ENCODE results near the gene ABTB2.

DNA sequence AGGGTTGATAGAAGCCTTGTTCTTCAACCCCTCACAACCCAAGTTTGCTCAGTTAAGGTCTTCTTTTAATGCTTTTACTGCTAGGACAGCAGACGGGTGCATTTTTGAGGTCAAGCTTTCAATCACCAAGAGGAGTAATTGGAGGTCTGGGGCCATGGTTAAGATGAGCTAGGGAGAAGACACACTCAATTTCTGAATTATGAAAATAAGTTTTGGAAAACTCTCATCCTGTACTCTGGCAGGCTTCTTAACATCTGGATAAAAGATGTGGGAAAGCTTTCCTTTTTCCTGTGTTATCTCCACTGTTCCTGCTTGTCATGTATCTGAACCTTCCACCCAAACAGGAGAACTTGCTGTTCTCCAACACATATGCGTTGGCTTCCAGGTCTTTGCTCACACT lies 9.7 kb downstream of the ABTB2 start:
- TF ChIP-seq, protein P1, sequence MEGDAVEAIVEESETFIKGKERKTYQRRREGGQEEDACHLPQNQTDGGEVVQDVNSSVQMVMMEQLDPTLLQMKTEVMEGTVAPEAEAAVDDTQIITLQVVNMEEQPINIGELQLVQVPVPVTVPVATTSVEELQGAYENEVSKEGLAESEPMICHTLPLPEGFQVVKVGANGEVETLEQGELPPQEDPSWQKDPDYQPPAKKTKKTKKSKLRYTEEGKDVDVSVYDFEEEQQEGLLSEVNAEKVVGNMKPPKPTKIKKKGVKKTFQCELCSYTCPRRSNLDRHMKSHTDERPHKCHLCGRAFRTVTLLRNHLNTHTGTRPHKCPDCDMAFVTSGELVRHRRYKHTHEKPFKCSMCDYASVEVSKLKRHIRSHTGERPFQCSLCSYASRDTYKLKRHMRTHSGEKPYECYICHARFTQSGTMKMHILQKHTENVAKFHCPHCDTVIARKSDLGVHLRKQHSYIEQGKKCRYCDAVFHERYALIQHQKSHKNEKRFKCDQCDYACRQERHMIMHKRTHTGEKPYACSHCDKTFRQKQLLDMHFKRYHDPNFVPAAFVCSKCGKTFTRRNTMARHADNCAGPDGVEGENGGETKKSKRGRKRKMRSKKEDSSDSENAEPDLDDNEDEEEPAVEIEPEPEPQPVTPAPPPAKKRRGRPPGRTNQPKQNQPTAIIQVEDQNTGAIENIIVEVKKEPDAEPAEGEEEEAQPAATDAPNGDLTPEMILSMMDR (IDR thresholded peaks at IDR 0.05) = no peak
- TF ChIP-seq POLR2A (IDR thresholded peaks at IDR 0.05; ENCODE audit: low read length) (no peak), RCOR1 (IDR thresholded peaks at IDR 0.05; ENCODE audit: low read depth, low read length) (no peak)
- TF ChIP-seq, protein P2, sequence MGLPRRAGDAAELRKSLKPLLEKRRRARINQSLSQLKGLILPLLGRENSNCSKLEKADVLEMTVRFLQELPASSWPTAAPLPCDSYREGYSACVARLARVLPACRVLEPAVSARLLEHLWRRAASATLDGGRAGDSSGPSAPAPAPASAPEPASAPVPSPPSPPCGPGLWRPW (IDR thresholded peaks at IDR 0.05) = no peak
- TF ChIP-seq, protein P3, sequence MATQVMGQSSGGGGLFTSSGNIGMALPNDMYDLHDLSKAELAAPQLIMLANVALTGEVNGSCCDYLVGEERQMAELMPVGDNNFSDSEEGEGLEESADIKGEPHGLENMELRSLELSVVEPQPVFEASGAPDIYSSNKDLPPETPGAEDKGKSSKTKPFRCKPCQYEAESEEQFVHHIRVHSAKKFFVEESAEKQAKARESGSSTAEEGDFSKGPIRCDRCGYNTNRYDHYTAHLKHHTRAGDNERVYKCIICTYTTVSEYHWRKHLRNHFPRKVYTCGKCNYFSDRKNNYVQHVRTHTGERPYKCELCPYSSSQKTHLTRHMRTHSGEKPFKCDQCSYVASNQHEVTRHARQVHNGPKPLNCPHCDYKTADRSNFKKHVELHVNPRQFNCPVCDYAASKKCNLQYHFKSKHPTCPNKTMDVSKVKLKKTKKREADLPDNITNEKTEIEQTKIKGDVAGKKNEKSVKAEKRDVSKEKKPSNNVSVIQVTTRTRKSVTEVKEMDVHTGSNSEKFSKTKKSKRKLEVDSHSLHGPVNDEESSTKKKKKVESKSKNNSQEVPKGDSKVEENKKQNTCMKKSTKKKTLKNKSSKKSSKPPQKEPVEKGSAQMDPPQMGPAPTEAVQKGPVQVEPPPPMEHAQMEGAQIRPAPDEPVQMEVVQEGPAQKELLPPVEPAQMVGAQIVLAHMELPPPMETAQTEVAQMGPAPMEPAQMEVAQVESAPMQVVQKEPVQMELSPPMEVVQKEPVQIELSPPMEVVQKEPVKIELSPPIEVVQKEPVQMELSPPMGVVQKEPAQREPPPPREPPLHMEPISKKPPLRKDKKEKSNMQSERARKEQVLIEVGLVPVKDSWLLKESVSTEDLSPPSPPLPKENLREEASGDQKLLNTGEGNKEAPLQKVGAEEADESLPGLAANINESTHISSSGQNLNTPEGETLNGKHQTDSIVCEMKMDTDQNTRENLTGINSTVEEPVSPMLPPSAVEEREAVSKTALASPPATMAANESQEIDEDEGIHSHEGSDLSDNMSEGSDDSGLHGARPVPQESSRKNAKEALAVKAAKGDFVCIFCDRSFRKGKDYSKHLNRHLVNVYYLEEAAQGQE (IDR thresholded peaks at IDR 0.05) = no peak

All from A549 (cell line).